Neural cell (in vitro differentiated cells): ENCODE data around the gene HOXA4. TPM values are rescaled to one million over a fixed set of nuclear protein-coding genes. Genes with fewer than 3 reads are reported as not detected.
A peak's percentile ranks its signal among the peaks of the same experiment; 100 is the strongest.

Experiments
- H2AFZ ChIP-seq: fragments of 200-600, 300-800 bp; sonication (generic), shearing (Covaris generic); 2 replicates; pipeline ENCODE4 v1.6.0; 2014; ENCODE audit warnings: low read depth, mild to moderate bottlenecking, antibody characterized with exemption, low read length, moderate library complexity
- H3F3A ChIP-seq: fragments of 200-600 bp; shearing (Covaris generic); 2 replicates; pipeline ENCODE4 v1.6.1; 2016; ENCODE audit warnings: mild to moderate bottlenecking, moderate library complexity, mixed read lengths, antibody characterized with exemption, low read length; ENCODE audit not compliant: insufficient read depth, poor library complexity, severe bottlenecking
- H3K27ac ChIP-seq: fragments of 200-600, 300-800 bp; sonication (generic), shearing (Covaris generic); 2 replicates; pipeline ENCODE4 v1.5.1; 2014; ENCODE audit warnings: mild to moderate bottlenecking, low read length, moderate library complexity
- H3K27me3 ChIP-seq: fragments of 300-800, 200-600 bp; sonication (generic), shearing (Covaris generic); 2 replicates; pipeline ENCODE4 v1.6.0; 2014; ENCODE audit warnings: mild to moderate bottlenecking, low read depth, low read length, moderate library complexity; ENCODE audit not compliant: insufficient read depth
- H3K36me3 ChIP-seq: fragments of 300-800, 200-600 bp; sonication (generic), shearing (Covaris generic); 2 replicates; pipeline ENCODE4 v1.5.1; 2014; ENCODE audit warnings: mild to moderate bottlenecking, antibody characterized with exemption, low read length, moderate library complexity; ENCODE audit not compliant: insufficient read depth
- H3K4me2 ChIP-seq: fragments of 300-800, 200-600 bp; sonication (generic), shearing (Covaris generic); 2 replicates; pipeline ENCODE4 v1.6.0; 2014; ENCODE audit warnings: mild to moderate bottlenecking, low read length
- H3K4me3 ChIP-seq: fragments of 300-800, 200-600 bp; sonication (generic), shearing (Covaris generic); 2 replicates; pipeline ENCODE4 v1.5.1; 2014; ENCODE audit warnings: mild to moderate bottlenecking, low read length, moderate library complexity
- H3K79me2 ChIP-seq: fragments of 200-600 bp; shearing (Covaris generic); replicated peaks from 2 replicates; pipeline ENCODE4 v1.6.0; 2014; ENCODE audit warnings: mild to moderate bottlenecking, low read length, moderate library complexity; ENCODE audit not compliant: insufficient read depth
- H3K9ac ChIP-seq: fragments of 300-800, 200-600 bp; sonication (generic), shearing (Covaris generic); 2 replicates; pipeline ENCODE4 v1.6.1; 2016; ENCODE audit warnings: mild to moderate bottlenecking, low read length, mixed read lengths
- H3K9me2 ChIP-seq: fragments of 200-600 bp; shearing (Covaris generic); 2 replicates; pipeline ENCODE4 v1.6.1; 2016; ENCODE audit warnings: mild to moderate bottlenecking, low read length, mixed read lengths; ENCODE audit not compliant: insufficient read depth
- H3K9me3 ChIP-seq: fragments of 200-600, 300-800 bp; sonication (generic), shearing (Covaris generic); 2 replicates; pipeline ENCODE4 v1.6.1; 2016; ENCODE audit warnings: mild to moderate bottlenecking, mixed run types, low read length, moderate library complexity, mixed read lengths
- H4K20me1 ChIP-seq: fragments of 200-600 bp; shearing (Covaris generic); 2 replicates; pipeline ENCODE4 v1.6.1; 2016; ENCODE audit warnings: mild to moderate bottlenecking, mixed run types; ENCODE audit not compliant: insufficient read depth
- EP300 ChIP-seq: fragments of 450-650 bp; conservative IDR thresholded peaks from 2 replicates; pipeline ENCODE4 v1.6.1; 2014; ENCODE audit warnings: antibody characterized with exemption, mild to moderate bottlenecking, moderate library complexity; ENCODE audit not compliant: poor library complexity, severe bottlenecking
- EZH2 ChIP-seq: fragments of 200-600, 300-800 bp; shearing (Covaris generic), sonication (generic); IDR thresholded peaks from 2 replicates; pipeline ENCODE4 v1.6.1; 2014; ENCODE audit warnings: antibody characterized with exemption, low read length, borderline replicate concordance, mild to moderate bottlenecking; ENCODE audit not compliant: insufficient read depth, poor library complexity, severe bottlenecking
- MXI1 ChIP-seq: fragments of 450-650 bp; conservative IDR thresholded peaks from 2 replicates; pipeline ENCODE4 v1.6.1; 2014; ENCODE audit warnings: antibody characterized with exemption, mild to moderate bottlenecking; ENCODE audit not compliant: poor library complexity, severe bottlenecking
- POLR2AphosphoS5 ChIP-seq: IDR thresholded peaks from 2 replicates; pipeline ENCODE4 v1.6.1; 2012
- RAD21 ChIP-seq: fragments of 450-650 bp; conservative IDR thresholded peaks from 2 replicates; pipeline ENCODE4 v1.6.1; 2014; ENCODE audit warnings: antibody characterized with exemption, mild to moderate bottlenecking, moderate library complexity
- SMC3 ChIP-seq: fragments of 450-650 bp; conservative IDR thresholded peaks from 2 replicates; pipeline ENCODE4 v1.6.1; 2014; ENCODE audit warnings: antibody characterized with exemption, mild to moderate bottlenecking, moderate library complexity; ENCODE audit not compliant: poor library complexity
- TAF1 ChIP-seq: IDR thresholded peaks from 2 replicates; pipeline ENCODE4 v1.6.1; 2012; ENCODE audit warnings: low read depth
- polyA plus RNA-seq: library from polyadenylated mRNA; depleted of rRNA; stranded (reverse); fragments of >200 nt; gene quantifications from 2 replicates; pipeline ENCODE4 v1.2.3, GENCODE V29; 2014
- TF ChIP-seq, protein P1 (sequence below): fragments of 450-650 bp; IDR thresholded peaks from 2 replicates; pipeline ENCODE4 v1.5.1; 2014; ENCODE audit warnings: antibody characterized with exemption, mild to moderate bottlenecking, moderate library complexity; ENCODE audit not compliant: poor library complexity, severe bottlenecking
- TF ChIP-seq, protein P2 (sequence below): IDR thresholded peaks from 2 replicates; pipeline ENCODE4 v1.6.1; 2012; ENCODE audit warnings: borderline replicate concordance

The HOXA4 gene
- polyA plus RNA-seq, 1 donor from 2014 or later = not detected

DNA sequence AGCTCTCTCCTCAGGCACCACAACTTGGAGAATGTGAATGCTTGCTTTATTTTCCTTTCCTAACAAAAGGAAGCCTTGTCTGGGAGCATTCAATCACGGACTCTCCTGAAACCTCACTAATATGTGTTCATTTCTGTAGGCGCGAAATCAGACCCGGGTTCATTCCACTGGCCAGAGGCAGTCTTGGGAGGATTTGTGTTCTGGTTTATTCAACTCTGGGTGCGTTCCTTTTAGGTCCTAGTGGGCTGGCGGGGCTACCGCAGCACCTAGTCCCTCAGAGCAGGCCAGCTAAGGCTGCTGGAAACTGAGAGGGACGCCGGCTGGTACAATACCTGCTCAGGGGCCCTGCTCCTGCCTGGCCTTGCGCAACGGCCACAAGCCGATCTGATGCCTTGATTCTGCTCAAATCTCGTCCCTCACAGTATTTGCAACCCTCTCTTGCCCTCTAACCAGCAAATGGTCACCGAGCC, 7.5 kb downstream of the HOXA4 start:
- Histone ChIP-seq H4K20me1 (no peaks in the 10 kb centered on the region), H3F3A (no peaks in the 10 kb centered on the region), H3K36me3 (no peaks in the 10 kb centered on the region), H2AFZ (no peak overlapping the region), H3K27me3 (peaks cover 100% of the 10 kb centered on the region), H3K4me2 (no peak overlapping the region), H3K4me3 (no peak overlapping the region), H3K9me3 (peaks cover 7% of the 10 kb centered on the region), H3K9me2 (no peaks in the 10 kb centered on the region), H3K27ac (no peak overlapping the region), H3K79me2 (no peaks in the 10 kb centered on the region), H3K9ac (no peak overlapping the region)
- TF ChIP-seq SMC3 (no peak), MXI1 (no peak), POLR2AphosphoS5 (no peak), EZH2 (no peak), EP300 (no peak)

DNA sequence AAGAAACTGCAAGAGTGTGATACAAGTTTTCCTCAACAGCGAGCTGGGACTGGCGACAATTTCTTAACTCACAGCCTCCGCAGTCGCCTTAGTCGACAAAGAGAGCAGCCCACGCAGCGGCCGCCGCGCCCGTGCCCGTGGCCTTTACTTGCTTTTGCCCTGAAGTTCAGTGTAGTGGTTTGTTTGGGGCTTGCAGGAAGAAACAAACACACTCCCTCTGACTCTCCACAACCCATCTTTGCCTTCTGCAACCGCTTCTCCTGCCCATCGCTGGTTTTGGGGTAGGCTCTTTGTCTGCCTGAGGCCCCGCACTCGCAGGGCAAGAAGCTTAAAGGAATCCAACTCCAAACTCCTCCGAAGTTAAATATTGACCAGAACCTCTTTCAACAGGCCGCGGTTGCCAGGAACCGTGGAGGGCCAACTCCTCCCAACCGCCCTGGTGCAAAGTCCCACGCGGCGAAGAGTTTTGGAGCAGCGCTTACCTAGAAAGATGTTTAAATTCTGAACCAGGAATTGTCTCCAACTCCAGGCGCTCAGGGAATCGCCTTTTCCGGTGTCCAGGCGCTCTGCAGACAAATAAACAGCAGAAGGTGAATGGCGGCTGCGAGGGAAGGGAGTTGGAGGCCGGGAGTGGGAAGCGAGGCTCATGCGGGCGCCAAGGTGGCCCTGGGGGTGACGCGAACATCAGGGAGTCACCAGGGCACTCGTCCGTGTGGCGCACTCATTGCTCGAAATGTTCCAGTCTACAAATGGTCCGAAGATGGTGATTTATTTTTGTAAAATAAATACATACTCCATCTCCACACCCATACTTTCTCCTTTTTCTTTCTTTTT, 8.3 kb downstream of the HOXA4 start:
- Histone ChIP-seq H3K9me3 (peaks cover 7% of the 10 kb centered on the region), H3K9me2 (no peaks in the 10 kb centered on the region), H3K4me2 (no peak overlapping the region), H3K27ac (no peak overlapping the region), H3K9ac (no peak overlapping the region), H3K4me3 (no peak overlapping the region), H3F3A (no peaks in the 10 kb centered on the region), H3K79me2 (no peaks in the 10 kb centered on the region), H3K27me3 (peaks cover 100% of the 10 kb centered on the region), H3K36me3 (no peaks in the 10 kb centered on the region), H4K20me1 (no peaks in the 10 kb centered on the region), H2AFZ (no peak overlapping the region)
- TF ChIP-seq, protein P1, sequence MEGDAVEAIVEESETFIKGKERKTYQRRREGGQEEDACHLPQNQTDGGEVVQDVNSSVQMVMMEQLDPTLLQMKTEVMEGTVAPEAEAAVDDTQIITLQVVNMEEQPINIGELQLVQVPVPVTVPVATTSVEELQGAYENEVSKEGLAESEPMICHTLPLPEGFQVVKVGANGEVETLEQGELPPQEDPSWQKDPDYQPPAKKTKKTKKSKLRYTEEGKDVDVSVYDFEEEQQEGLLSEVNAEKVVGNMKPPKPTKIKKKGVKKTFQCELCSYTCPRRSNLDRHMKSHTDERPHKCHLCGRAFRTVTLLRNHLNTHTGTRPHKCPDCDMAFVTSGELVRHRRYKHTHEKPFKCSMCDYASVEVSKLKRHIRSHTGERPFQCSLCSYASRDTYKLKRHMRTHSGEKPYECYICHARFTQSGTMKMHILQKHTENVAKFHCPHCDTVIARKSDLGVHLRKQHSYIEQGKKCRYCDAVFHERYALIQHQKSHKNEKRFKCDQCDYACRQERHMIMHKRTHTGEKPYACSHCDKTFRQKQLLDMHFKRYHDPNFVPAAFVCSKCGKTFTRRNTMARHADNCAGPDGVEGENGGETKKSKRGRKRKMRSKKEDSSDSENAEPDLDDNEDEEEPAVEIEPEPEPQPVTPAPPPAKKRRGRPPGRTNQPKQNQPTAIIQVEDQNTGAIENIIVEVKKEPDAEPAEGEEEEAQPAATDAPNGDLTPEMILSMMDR = no peak
- no peak for TF ChIP-seq RAD21
- peak; percentile 72 for TF ChIP-seq EZH2
- TF ChIP-seq TAF1 = no peak
- TF ChIP-seq MXI1 = no peak
- no peak for TF ChIP-seq EP300
- no peak for TF ChIP-seq SMC3
- no peak for TF ChIP-seq POLR2AphosphoS5

DNA sequence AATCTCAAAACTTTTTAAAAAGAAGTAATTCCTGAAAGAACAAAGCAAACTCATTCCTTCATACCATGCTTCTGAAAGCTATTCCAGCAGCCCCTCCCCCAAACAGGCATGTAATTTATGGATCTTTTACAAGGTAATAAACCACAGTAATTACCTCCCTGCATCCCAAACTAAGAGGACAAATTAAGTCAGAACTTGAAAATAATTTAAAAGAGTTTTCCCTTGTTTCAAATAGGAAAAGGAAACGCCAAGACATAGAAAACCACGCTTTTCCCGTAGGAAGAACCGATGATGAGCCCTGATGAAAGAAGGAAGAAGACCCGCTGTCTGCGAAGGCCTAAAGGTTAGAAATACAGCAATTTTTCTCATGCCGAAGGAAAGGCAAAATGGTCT, 8.9 kb downstream of the HOXA4 start:
- no peak overlapping the region for H3K9ac ChIP-seq
- no peak overlapping the region for H3K4me3 ChIP-seq
- TF ChIP-seq RAD21 (no peak), SMC3 (no peak), EP300 (no peak), MXI1 (no peak), TAF1 (no peak), POLR2AphosphoS5 (no peak), EZH2 (no peak)
- TF ChIP-seq, protein P2, sequence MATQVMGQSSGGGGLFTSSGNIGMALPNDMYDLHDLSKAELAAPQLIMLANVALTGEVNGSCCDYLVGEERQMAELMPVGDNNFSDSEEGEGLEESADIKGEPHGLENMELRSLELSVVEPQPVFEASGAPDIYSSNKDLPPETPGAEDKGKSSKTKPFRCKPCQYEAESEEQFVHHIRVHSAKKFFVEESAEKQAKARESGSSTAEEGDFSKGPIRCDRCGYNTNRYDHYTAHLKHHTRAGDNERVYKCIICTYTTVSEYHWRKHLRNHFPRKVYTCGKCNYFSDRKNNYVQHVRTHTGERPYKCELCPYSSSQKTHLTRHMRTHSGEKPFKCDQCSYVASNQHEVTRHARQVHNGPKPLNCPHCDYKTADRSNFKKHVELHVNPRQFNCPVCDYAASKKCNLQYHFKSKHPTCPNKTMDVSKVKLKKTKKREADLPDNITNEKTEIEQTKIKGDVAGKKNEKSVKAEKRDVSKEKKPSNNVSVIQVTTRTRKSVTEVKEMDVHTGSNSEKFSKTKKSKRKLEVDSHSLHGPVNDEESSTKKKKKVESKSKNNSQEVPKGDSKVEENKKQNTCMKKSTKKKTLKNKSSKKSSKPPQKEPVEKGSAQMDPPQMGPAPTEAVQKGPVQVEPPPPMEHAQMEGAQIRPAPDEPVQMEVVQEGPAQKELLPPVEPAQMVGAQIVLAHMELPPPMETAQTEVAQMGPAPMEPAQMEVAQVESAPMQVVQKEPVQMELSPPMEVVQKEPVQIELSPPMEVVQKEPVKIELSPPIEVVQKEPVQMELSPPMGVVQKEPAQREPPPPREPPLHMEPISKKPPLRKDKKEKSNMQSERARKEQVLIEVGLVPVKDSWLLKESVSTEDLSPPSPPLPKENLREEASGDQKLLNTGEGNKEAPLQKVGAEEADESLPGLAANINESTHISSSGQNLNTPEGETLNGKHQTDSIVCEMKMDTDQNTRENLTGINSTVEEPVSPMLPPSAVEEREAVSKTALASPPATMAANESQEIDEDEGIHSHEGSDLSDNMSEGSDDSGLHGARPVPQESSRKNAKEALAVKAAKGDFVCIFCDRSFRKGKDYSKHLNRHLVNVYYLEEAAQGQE = no peak
- TF ChIP-seq, protein P1 = no peak
- H3K36me3 ChIP-seq = no peaks in the 10 kb centered on the region
- H3K4me2 ChIP-seq = no peak overlapping the region
- no peaks in the 10 kb centered on the region for H4K20me1 ChIP-seq
- H3F3A ChIP-seq = no peaks in the 10 kb centered on the region
- H3K79me2 ChIP-seq = no peaks in the 10 kb centered on the region
- H3K27ac ChIP-seq = no peak overlapping the region
- H3K9me3 ChIP-seq = peaks cover 7% of the 10 kb centered on the region
- H3K27me3 ChIP-seq = peaks cover 100% of the 10 kb centered on the region
- no peak overlapping the region for H2AFZ ChIP-seq
- H3K9me2 ChIP-seq = no peaks in the 10 kb centered on the region
